Tibial artery (tissue), 4 donors: ENCODE results near the gene ZNF548.

Source experiments
- DNase-seq, 2 donors: peaks; one replicate each; pipeline ENCODE4 v3.0.0-alpha.2; 2019
- H3K27ac ChIP-seq, 2 donors: fragments of 200-600 bp; sonication (generic) in 1 of 2; 1 replicate in 1 of 2; 2 replicates in 1 of 2; pipeline ENCODE4 v1.5.1; 2018 to 2019; ENCODE audit warnings: mild to moderate bottlenecking in 1 of 2
- H3K27me3 ChIP-seq, 2 donors: fragments of 200-600 bp; sonication (generic) in 1 of 2; one replicate each; pipeline versions ENCODE4 v1.5.1 to v1.6.0; 2016 to 2019
- H3K36me3 ChIP-seq, 3 donors: fragments of 200-600 bp; sonication (generic) in 2 of 3; one replicate each; pipeline ENCODE4 v1.5.1; 2016 to 2019; ENCODE audit warnings: mild to moderate bottlenecking in 2 of 3
- H3K4me1 ChIP-seq, 4 donors: fragments of 200-600 bp; sonication (generic) in 2 of 4; 1 replicate in 3 of 4; 2 replicates in 1 of 4; pipeline ENCODE4 v1.5.1; 2016 to 2019
- H3K4me3 ChIP-seq, 2 donors: fragments of 200-600 bp; sonication (generic) in 1 of 2; 1 replicate in 1 of 2; 2 replicates in 1 of 2; pipeline ENCODE4 v1.5.1; 2018 to 2019; ENCODE audit warnings: mild to moderate bottlenecking in 2 of 2
- H3K9me3 ChIP-seq, 3 donors: fragments of 200-600 bp; sonication (generic) in 1 of 3; one replicate each; pipeline ENCODE4 v1.5.1; 2016 to 2019
- CTCF ChIP-seq, 2 experiments: fragments of 200-600 bp in 1 of 2; fragments of 450-650 bp in 1 of 2; IDR thresholded peaks; one replicate each; pipeline ENCODE4 v1.5.1; 2017 to 2019; ENCODE audit warnings: antibody characterized with exemption in 2 of 2, mild to moderate bottlenecking in 1 of 2, moderate library complexity in 1 of 2
- intact Hi-C: fragments of 100-400 bp; cut with DNase I; formaldehyde crosslinking; loops from one replicate; pipeline ENCODE4 v1.15.0; 2023; ENCODE audit warnings: low total_unique reads

The ZNF548 gene

DNA sequence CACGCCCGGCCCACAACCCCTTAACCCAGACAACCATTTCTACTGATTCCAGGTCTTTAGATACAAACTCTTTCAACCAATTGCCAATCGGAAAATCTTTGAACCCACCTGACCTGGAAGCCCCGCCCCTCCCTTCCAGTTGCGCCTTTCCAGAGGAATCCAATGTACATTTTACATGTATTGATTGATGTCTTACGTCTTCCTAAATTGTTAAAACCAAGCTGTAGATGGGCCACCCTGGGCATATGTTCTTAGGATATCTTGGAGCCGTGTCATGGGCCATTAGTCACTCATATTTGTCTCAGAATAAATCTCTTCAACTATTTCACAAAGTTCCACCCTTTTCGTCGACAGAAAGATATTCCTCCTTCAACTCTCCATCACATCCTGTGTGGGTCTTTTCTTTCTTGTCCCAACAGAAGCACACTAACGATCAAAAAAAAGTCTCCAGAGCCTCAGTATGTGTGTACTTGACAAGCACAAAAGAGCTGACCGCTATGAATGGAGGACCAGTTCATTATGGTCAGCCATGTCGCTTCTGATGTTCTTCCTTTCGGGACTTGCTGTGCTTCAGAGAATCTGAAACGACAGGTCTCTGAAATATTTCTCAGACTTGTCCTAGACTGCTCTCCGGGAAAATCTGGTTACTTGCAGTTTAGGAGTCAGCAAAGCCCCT, 44.9 kb downstream of the ZNF548 start:
- DNase-seq = no peak
- intact Hi-C loops = loop anchor here (5.0 kb wide), 1 partner anchor 1117 kb away; no protein-coding TSS in a partner anchor
- TF ChIP-seq CTCF (IDR thresholded peaks at IDR 0.05) = no peak
- Histone ChIP-seq H3K36me3 (peaks cover 17 to 19% (median 19%) of the 10 kb centered on the region in 3 donors), H3K9me3 (peaks cover 0 to 11% (median 10%) of the 10 kb centered on the region in 3 donors), H3K4me1 (peaks cover 0 to 20% (median 11%) of the 10 kb centered on the region in 4 donors), H3K27me3 (no peaks in the 10 kb centered on the region), H3K27ac (peak overlapping the region; percentile 61 to 70), H3K4me3 (peak overlapping the region; percentile 75 to 85)

DNA sequence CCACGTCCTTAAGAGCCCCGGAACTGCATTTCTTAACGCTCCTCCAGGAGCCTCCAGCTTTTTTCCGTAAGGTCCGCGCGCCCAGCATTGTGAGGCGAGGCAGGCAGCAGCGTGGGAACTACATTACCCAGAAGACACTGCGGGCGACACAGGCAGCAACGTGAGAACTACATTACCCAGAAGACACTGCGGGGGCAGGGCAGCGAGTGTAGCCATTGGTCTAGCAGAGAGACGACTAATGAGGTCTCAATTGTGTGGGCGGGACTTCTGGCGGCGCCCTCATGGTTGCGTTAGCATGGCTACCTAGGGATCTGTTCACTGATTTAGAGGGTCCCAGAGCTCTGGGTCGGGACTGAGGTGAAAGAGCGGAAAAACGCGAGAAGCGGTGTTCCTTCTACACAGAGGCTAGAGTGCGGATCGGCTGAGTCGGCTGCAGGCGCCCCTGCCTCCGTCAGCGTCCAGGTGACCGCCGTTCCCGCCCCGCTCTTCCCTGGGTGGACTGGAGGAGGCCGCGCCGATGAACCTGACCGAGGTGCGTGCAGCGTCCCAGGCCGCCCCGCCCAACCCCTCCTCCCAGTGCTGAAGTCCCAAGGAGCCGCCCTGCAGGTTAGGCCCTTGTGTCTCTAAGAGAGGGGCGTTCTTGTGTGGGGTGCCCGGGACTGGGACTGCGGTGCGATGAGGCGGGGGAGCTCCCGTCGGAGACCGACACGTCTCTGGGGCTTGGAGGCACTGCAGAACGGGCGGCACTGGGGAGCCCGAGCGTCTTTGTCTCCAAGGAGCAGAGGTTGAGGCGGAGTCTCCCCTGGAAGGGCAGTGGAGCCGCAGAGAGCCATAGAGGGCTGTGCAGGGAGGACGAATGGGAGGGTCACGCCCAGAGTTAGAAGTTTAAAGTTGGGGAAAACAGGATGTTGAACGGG, 45.7 kb downstream of the ZNF548 start, which contains the start of gene ZNF749:
Gene ZNF749 (plus strand): TSS at position 264 of the 917 bp plus-strand sequence. CDS start 254 bp downstream, at position 518.
- no peak for TF ChIP-seq CTCF (IDR thresholded peaks at IDR 0.05)
- H3K36me3 ChIP-seq = peaks cover 22 to 26% (median 26%) of the 10 kb centered on the region in 3 donors
- DNase-seq = peak; percentile 99 to 100
- peak within 1 kb of the TSS; percentile 61 to 70 for H3K27ac ChIP-seq
- H3K4me3 ChIP-seq = peak within 1 kb of the TSS; percentile 75 to 85
- no peaks in the 10 kb centered on the region for H3K27me3 ChIP-seq
- H3K4me1 ChIP-seq = peaks cover 0 to 20% (median 11%) of the 10 kb centered on the region in 4 donors
- peaks cover 0 to 18% (median 16%) of the 10 kb centered on the region in 3 donors for H3K9me3 ChIP-seq
- intact Hi-C loops = loop anchor here (5.0 kb wide), 1 partner anchor 1118 kb away; no protein-coding TSS in a partner anchor

DNA sequence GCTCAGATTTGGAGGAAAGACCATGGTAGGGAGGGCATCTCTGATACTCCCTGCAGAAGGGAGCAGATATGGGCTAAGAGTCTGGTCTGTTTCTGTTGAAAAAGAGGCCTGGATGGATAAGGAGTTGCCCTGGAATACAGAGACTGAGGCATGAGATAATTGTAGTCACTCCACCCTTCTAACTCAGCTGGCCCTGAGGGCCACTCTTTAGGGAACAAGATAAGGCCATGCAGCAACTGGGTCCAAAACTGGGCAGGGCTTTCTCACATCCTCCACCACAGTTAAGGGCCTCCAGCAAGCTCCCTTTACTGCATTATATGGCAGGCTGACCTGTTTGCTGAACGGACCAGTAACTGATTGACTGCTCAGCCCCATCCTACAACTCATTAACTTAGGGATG, 46.8 kb downstream of the ZNF548 start:
- intact Hi-C loops = loop anchor here (5.0 kb wide), 1 partner anchor 1119 kb away; no protein-coding TSS in a partner anchor
- Histone ChIP-seq H3K27ac (no peak overlapping the region), H3K4me1 (peaks cover 0 to 20% (median 11%) of the 10 kb centered on the region in 4 donors), H3K4me3 (no peak overlapping the region), H3K9me3 (peaks cover 0 to 29% (median 21%) of the 10 kb centered on the region in 3 donors), H3K36me3 (peaks cover 26 to 37% (median 35%) of the 10 kb centered on the region in 3 donors), H3K27me3 (no peaks in the 10 kb centered on the region)
- DNase-seq = no peak
- no peak for TF ChIP-seq CTCF (IDR thresholded peaks at IDR 0.05)

GRCh38 chr19:57437931-57438330, 48.3 kb downstream of the ZNF548 start:
- H3K36me3 ChIP-seq = peaks cover 39 to 53% (median 50%) of the 10 kb centered on the region in 3 donors
- H3K4me1 ChIP-seq = peaks cover 0 to 20% (median 11%) of the 10 kb centered on the region in 4 donors
- DNase-seq = no peak
- no peak overlapping the region for H3K4me3 ChIP-seq
- no peaks in the 10 kb centered on the region for H3K27me3 ChIP-seq
- H3K27ac ChIP-seq = no peak overlapping the region
- TF ChIP-seq CTCF (IDR thresholded peaks at IDR 0.05) = no peak
- intact Hi-C loops = loop anchor here (5.0 kb wide), 1 partner anchor 1121 kb away; no protein-coding TSS in a partner anchor
- H3K9me3 ChIP-seq = peaks cover 0 to 44% (median 34%) of the 10 kb centered on the region in 3 donors

DNA sequence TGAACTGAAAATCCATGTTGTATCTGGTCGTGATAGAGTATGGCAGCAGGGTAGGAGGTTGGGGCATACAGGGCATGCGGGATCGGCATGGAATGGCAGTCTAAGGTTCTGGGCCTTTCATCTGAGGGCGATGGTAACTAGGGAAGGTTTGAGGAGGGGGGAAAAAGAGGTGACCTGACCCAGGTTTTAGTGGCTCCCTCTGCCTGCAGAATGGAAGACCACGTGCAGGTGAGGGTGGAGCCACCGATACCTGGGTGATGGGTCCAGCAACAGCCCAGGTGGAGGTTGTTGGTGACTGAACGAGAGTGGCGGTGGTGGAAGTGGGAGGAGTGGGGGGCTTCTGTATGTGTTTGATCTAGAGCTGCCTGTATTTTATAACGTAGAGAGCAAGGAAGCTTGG, 49.3 kb downstream of the ZNF548 start:
- Histone ChIP-seq H3K4me1 (peaks cover 0 to 20% (median 11%) of the 10 kb centered on the region in 4 donors), H3K4me3 (no peak overlapping the region), H3K36me3 (peaks cover 49 to 63% (median 60%) of the 10 kb centered on the region in 3 donors), H3K27me3 (no peaks in the 10 kb centered on the region), H3K9me3 (peaks cover 4 to 54% (median 44%) of the 10 kb centered on the region in 3 donors), H3K27ac (no peak overlapping the region)
- no peak for DNase-seq
- intact Hi-C loops = loop anchor here (5.0 kb wide), 1 partner anchor 1122 kb away; no protein-coding TSS in a partner anchor
- TF ChIP-seq CTCF (IDR thresholded peaks at IDR 0.05) = no peak
